A549 treated with RU486 at 1 μM for 4 hours (cell line): Measurements from ENCODE around the gene KCNH4. TPM values are rescaled to one million over a fixed set of nuclear protein-coding genes. Genes with fewer than 3 reads are reported as not detected.

Experiments
- total RNA-seq: library from RNA; stranded (reverse); fragments of 200-300 nt; extraction: Qiagen RNA extraction; gene quantifications from 5 replicates; pipeline ENCODE4 v1.2.3, GENCODE V29; 2022; ENCODE audit warnings: low read depth

KCNH4 gene
- total RNA-seq = 0.24 to 0.65 TPM (median 0.42 TPM) in 5 replicates

DNA sequence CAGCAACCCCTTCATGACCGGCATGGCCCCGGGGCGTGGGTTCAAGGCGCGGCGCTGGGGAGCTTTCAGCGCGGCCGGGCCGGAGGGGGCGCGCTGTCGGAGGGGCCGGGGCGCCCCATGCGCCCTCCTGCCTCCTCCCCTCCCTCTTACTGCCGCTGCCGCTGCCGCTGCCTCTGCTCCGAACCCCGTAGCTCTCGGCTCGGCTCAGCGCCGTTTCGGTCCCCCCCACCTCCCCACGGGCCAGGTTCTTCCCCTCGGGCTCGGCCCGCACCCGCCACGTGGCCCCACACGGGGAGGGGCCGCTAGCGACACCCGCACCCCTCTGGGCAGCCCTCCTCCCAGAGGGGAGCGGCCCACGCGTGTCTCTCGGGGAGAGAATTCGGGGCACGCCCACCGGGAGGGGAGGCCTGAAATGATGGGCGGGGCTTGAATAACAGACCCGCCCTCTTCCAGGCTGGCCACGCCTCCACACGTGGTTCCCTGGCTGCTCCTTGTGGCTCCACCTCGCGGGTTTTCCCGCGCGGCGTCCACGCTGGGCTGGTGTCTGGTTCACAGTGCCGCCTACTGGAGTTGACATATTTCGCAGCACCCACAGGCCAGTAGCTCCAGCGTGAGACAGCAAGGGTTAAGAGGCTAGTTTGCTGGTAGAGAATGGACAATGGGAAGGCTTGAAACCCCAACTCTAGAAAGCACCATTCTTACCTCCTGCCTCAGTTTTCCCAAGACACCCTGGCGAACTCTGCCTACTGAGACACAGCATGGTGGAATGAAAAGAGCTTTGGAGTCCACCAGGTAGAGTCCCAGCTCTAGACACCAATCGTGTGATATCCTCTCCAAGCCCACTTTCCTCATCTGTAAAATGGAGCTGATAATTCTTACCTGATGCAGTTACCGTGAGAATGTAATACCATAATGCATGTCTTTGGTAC is at the start of gene KCNH4:
Gene KCNH4, minus strand, starts transcription at position 221 of the 929 bp plus-strand sequence. Its CDS starts 197 bp downstream, at position 24.

DNA sequence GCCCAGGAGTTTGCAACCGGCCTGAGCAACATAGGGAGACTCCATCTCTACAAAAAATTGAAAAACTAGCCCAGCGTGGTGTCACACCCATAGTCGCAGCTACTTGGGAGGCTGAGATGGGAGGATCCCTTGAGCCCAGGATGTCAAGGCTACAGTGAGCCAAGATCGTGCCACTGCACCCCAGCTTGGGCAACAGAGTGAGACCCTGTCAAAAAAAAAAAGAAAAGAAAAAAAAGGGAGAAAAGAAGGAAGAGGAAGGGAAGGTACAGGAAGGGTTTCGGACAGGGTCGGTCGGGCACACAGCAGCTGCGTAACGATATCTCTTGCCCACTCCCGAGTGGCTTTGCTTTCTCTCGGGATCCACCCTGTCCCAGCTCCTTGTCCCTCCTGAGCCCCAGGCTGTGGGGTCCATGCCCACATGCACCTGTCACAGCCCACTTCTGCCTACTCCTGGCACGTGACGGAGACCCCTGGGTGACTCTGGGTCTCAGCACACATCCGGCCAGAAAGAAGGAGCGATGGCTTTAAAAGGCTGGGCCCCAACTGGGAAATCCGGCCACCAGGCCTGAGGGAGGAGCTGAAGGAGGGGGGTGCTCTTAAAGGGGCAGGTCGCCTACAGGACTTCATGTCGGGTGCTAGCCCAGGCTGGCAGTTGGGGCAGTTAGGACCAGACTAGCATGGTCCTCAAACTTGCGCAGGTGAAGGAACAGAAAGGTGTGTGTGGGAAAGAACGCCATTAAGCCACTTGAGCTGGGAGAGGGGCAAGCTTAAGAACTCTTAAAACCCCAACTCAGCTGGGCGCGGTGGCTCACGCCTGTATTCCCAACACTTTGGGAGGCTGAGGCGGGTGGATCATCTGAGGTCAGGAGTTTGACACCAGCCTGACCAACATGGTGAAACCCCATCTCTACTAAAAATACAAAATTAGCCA is 13.3 kb upstream of the KCNH4 start, which contains the start of gene GHDC:
Gene GHDC, minus strand, starts transcription at position 526 of the 931 bp plus-strand sequence. CDS start 913 bp downstream, outside the sequence.

DNA sequence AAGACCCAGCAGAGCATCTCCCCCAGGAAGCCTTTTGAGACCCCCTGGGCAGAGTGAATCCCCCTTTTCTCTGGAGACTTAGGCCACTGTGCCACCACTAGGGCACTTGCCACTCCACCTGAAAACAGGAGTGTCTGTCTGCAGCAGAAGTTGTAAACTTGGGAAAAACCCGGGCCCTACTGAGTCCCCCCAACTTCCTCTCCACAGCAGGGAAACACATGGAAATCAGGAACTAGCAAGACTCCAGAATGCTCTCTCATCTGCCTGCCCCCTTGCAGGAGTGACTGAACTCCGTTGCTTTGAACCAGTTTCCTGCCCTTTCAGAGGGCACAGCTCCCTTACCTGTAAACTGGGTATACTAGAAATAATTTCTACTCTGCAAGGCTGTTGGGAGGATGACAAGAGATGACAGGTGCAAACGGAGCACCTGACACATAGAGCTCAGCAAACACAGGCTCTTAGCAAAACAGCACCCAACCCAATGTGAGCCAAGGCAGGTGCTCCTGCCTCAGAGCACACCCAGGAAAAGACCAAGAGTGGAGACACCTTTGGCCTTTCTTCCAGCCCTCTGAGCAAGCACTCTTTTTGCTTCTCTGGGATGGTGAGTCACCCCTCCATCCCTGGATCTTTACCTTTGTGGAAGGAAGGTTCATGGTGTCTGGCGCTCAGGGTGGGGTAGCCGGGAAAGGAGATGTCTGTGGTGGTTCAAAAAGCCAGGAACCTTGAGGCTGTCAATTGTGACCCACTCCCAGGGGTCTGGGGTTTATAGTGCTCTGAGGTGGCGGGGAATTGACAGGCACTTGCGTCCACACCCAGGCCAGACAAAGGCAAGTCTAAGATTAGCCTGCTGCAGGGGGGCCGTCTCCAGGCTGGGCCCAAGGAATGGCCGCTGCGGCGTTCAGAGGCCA is 4.0 kb upstream of the KCNH4 start, which contains the start of gene HCRT:
Gene HCRT, minus strand, starts transcription at position 740 of the 908 bp plus-strand sequence. Its CDS starts 87 bp downstream, at position 653.

DNA sequence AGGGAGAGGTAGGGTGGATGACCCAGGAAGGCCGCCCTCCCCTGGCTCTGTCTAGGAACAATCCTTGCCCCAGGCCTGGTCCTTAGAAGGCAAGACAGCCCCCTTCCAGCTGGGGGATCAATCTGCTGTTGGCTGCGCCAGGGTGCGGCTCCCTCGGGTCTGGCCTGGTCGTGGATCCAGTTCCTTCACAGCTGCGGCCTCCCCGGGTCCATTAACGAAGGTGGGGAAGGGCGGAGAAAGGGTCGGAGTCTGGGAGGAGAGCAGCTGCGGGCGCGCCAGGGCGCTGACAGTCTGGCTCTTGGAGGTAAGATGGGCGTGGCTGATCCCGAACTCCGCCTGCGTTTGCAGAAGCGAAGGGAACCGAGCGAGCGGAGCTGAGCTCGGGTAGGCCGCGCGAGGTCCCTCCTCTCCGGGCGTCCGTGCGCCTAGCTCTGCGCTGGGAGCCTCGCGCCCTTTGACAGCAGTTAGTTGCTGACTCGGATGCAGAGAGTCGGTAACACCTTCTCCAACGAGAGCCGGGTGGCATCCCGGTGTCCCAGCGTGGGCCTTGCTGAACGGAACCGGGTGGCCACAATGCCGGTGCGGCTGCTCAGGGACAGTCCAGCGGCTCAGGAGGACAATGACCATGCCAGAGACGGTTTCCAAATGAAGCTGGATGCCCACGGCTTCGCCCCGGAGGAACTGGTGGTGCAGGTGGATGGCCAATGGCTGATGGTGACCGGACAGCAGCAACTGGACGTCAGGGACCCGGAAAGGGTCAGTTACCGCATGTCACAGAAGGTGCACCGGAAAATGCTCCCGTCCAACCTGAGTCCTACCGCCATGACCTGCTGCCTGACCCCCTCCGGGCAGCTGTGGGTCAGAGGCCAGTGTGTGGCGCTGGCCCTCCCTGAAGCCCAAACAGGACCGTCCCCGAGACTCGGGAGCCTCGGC is 58.3 kb downstream of the KCNH4 start, which contains the start of gene HSPB9:
Gene HSPB9, plus strand, starts transcription at position 434 of the 933 bp plus-strand sequence. Its CDS starts 47 bp downstream, at position 481.

DNA sequence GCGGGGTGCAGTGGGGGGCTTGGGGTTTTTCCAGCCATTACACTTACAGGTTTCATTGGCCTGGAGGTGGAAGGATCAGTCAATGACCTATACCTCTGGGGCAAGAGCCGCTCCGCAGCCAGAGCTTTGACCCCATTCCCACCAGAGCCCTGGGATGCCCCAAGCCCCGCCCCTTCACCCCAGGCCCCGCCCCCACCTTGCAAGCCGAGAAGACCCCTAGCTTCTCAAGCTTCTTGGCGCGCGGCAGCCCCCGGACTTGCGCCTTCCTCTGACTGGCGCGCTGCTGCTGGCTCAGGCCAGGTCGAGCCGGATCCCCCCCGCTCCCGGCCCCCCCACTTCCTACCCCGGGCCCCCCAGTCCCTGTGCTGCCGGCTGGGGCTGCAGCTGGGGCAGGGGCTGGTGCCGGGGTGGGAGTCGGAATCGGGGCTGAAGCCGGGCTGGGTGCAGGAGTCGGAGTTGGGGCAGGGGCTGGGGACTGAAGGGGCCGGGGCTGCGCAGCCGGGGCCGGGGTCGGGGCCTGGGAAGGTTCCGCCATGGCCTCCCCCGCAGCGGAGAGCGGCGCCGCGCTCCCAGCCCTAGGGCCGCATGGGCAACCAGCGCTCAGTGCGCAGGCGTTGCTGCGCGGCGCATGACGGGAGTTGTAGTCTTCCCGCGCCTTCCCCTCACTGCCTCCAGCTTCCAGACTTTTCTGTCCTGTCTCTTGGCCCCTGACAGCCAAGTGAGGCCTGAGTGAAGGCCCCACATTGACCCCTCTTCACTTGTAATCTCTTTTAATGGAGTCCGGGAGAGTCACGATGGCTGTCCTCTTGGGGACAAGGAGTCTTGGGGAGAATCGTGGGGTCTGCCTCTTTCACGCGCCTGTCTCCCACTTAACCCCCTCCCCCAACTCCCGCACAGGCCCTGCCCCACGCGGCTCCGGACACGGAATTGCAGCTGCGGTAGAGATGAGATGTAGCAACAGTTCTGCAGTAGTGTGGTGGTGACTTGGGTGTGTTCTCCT is 59.9 kb downstream of the KCNH4 start, which contains the start of gene KAT2A:
Gene KAT2A, minus strand, starts transcription at position 598 of the 1,000 bp plus-strand sequence. Its CDS starts 63 bp downstream, at position 535.

DNA sequence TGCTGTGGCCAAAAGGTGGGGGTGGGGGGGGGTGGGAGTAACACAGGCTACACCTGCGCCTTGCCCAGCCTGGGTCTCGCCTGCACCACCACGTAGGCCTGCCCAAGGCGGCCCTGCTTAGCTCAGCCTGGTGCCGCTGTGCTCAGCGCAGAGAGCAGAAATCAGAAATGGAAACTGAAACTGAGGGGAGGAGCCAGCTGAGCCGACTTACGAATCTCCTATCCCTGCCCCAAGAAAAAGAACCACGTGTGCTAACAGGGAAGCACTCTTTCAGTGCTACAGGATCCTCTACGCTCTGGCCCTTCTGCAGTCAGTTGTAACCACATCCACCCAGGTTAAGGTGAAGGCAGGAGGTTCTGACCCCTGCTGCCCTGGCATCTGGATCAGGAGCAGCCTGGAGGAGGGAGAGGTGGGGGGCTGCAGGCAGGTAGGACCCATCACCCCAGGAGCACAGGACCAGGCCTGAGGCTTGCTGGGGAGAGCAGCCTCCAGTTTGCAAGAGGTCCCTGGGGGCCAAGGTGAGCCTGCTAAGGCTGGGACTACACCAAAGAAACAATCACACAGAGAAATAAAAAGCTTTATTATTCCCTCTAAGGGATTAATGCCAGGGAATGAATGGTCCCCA is 68.3 kb downstream of the KCNH4 start, which contains the start of gene DHX58:
Gene DHX58, minus strand, starts transcription at position 163 of the 625 bp plus-strand sequence. CDS start 822 bp downstream, outside the sequence.

Other genes with a start within 250 kb of the KCNH4 start
- gene CNP, start 214.3 kb downstream of the KCNH4 start, total RNA-seq = 54.4 to 72.8 TPM (median 69.7 TPM) in 5 replicates
- gene DNAJC7, start 163.7 kb downstream of the KCNH4 start, total RNA-seq = 119 to 139 TPM (median 130 TPM) in 5 replicates
- gene NKIRAS2, start 161.1 kb downstream of the KCNH4 start, total RNA-seq = 43.8 to 50.6 TPM (median 46.6 TPM) in 5 replicates
- gene C17orf113, start 130.5 kb downstream of the KCNH4 start, total RNA-seq = 0.59 to 0.90 TPM (median 0.74 TPM) in 5 replicates
- 0.19 to 0.51 TPM (median 0.27 TPM) in 5 replicates for gene ZNF385C, start 82.7 kb downstream of the KCNH4 start, total RNA-seq
- 0.31 to 0.62 TPM (median 0.50 TPM) in 5 replicates for gene DHX58, start 68.4 kb downstream of the KCNH4 start, total RNA-seq
- 34.9 to 53.3 TPM (median 48.7 TPM) in 5 replicates for gene KAT2A, start 59.8 kb downstream of the KCNH4 start, total RNA-seq
- gene HSPB9, start 58.3 kb downstream of the KCNH4 start, total RNA-seq = not detected in 5 replicates
- gene RAB5C, start 26.2 kb downstream of the KCNH4 start, total RNA-seq = 222 to 281 TPM (median 259 TPM) in 5 replicates
- 0.34 TPM in 1 of 5 replicates, not detected in the others for gene HCRT, start 4.3 kb upstream of the KCNH4 start, total RNA-seq
- gene GHDC, start 13.4 kb upstream of the KCNH4 start, total RNA-seq = 15.2 to 22.6 TPM (median 19.1 TPM) in 5 replicates
- gene STAT5B, start 95.2 kb upstream of the KCNH4 start, total RNA-seq = 21.0 to 28.8 TPM (median 26.4 TPM) in 5 replicates
- 4.7 to 7.6 TPM (median 5.6 TPM) in 5 replicates for gene STAT5A, start 107.4 kb upstream of the KCNH4 start, total RNA-seq
- 75.3 to 78.0 TPM (median 76.5 TPM) in 5 replicates for gene STAT3, start 207.3 kb upstream of the KCNH4 start, total RNA-seq
- gene CAVIN1, start 242.1 kb upstream of the KCNH4 start, total RNA-seq = 414 to 491 TPM (median 479 TPM) in 5 replicates